K562 (cell line): Measurements from ENCODE around the gene INTS4. TPM values are rescaled to one million over a fixed set of nuclear protein-coding genes. Genes with fewer than 3 reads are reported as not detected.

ENCODE experiments used
- ATAC-seq: fragments of 200-7000 bp; cut with Tn5 transposase; 3 replicates; pipeline ENCODE4 v1.9.1; 2020; ENCODE audit warnings: moderate library complexity
- BruUV-seq: library from RNA; stranded (reverse); fragments of 400-500 nt; replicated peaks from 2 replicates; lab custom pipeline; 2021; lab: Mats Ljungman, UMichigan
- CTCF ChIA-PET: fragments of 300-600 bp; formaldehyde crosslinking; extraction: SDS; loops from one replicate; lab custom pipeline; 2021; ENCODE audit warnings: low intra/inter-chr PET ratio; lab: Yijun Ruan, JAX
- POLR2A ChIA-PET: fragments of 300-600, 350-650 bp; sonication (Branson Sonifier 250); formaldehyde crosslinking; extraction: SDS; loops from one replicate; lab custom pipeline; 2021; ENCODE audit warnings: antibody characterized with exemption, inconsistent platforms; lab: Yijun Ruan, JAX
- DNase-seq, 4 experiments: peaks; one replicate each; pipeline versions ENCODE4 v3.0.0 to v3.0.0-alpha.2; 2011 to 2018; ENCODE audit warnings: low spot score in 3 of 4, mixed read lengths in 3 of 4; ENCODE audit errors: extremely low read depth in 1 of 4
- FAIRE-seq: peaks from 2 replicates; lab custom pipeline; 2011; peaks lifted over from hg19 to GRCh38; lab: Jason Lieb, UNC
- H2AFZ ChIP-seq: 2 replicates; pipeline ENCODE4 v1.6.0; 2011; ENCODE audit warnings: low read depth, low read length, control low read depth, inconsistent platforms
- H3K27ac ChIP-seq: fragments of 200-600 bp; 3 replicates; pipeline ENCODE4 v1.8.0; 2011; ENCODE audit warnings: low read depth, mild to moderate bottlenecking, control low read depth, inconsistent platforms, low read length, moderate library complexity, mixed read lengths; ENCODE audit errors: extremely low read depth
- H3K27me3 ChIP-seq, 2 experiments: fragments of 300-600 bp in 1 of 2; 2 replicates in 1 of 2; 3 replicates in 1 of 2; pipeline versions ENCODE4 v1.6.0 to v1.8.0; 2011; ENCODE audit warnings: inconsistent platforms in 2 of 2, low read length in 2 of 2, mild to moderate bottlenecking in 1 of 2, mixed read lengths in 1 of 2, moderate library complexity in 1 of 2; ENCODE audit not compliant: control insufficient read depth in 2 of 2, insufficient read depth in 2 of 2
- H3K36me3 ChIP-seq: fragments of 300-600 bp; 3 replicates; pipeline ENCODE4 v1.8.0; 2011; ENCODE audit warnings: mild to moderate bottlenecking, low read length, inconsistent platforms; ENCODE audit not compliant: control insufficient read depth, insufficient read depth
- H3K4me1 ChIP-seq, 2 experiments: fragments of 200-600 bp in 1 of 2; replicated peaks in 1 of 2; 2 replicates in 1 of 2; 3 replicates in 1 of 2; pipeline versions ENCODE4 v1.5.1 to v1.8.0; 2011; ENCODE audit warnings: inconsistent platforms in 2 of 2, low read length in 2 of 2, mild to moderate bottlenecking in 1 of 2, mixed read lengths in 1 of 2, moderate library complexity in 1 of 2; ENCODE audit not compliant: control insufficient read depth in 2 of 2, insufficient read depth in 2 of 2
- H3K4me2 ChIP-seq: 2 replicates; pipeline ENCODE4 v1.6.1; 2011; ENCODE audit warnings: low read length, control low read depth, inconsistent platforms, mixed read lengths; ENCODE audit not compliant: insufficient read depth
- H3K4me3 ChIP-seq: fragments of 200-600 bp; sonication (generic), shearing (Covaris generic); 2 replicates; pipeline ENCODE4 v1.5.1; 2016; ENCODE audit warnings: control low read depth, inconsistent platforms
- H3K79me2 ChIP-seq: fragments of 200-600 bp; 3 replicates; pipeline ENCODE4 v1.8.0; 2011; ENCODE audit warnings: low read length, inconsistent platforms; ENCODE audit not compliant: control insufficient read depth, insufficient read depth
- H3K9ac ChIP-seq, 2 experiments: 2 replicates each; pipeline versions ENCODE4 v1.6.0 to v1.6.1; 2011; ENCODE audit warnings: low read depth in 2 of 2, low read length in 2 of 2, control low read depth in 1 of 2, inconsistent platforms in 1 of 2, mild to moderate bottlenecking in 1 of 2, mixed read lengths in 1 of 2; ENCODE audit not compliant: insufficient read depth in 1 of 2
- H3K9me1 ChIP-seq: one replicate; pipeline ENCODE4 v1.6.0; 2011; ENCODE audit warnings: inconsistent platforms, mild to moderate bottlenecking, low read length, moderate library complexity; ENCODE audit not compliant: control insufficient read depth, insufficient read depth
- H3K9me3 ChIP-seq: replicated peaks from 2 replicates; pipeline ENCODE4 v1.5.1; 2011; ENCODE audit warnings: low read depth, low read length, inconsistent platforms; ENCODE audit not compliant: control insufficient read depth, insufficient read depth
- H4K20me1 ChIP-seq: replicated peaks from 2 replicates; pipeline ENCODE4 v1.6.1; 2011; ENCODE audit warnings: low read length, inconsistent platforms, mixed read lengths; ENCODE audit not compliant: control insufficient read depth, insufficient read depth
- ARHGAP35 ChIP-seq: fragments of 450-650 bp; IDR thresholded peaks from 2 replicates; pipeline ENCODE4 v1.6.1; 2018; ENCODE audit not compliant: partially characterized antibody
- CHCHD3 ChIP-seq: fragments of 250-450 bp; sonication (Bioruptor Pico); IDR thresholded peaks from 2 replicates; pipeline ENCODE4 v2.1.2; 2022; ENCODE audit warnings: mild to moderate bottlenecking
- HBP1 ChIP-seq: fragments of 450-650 bp; formaldehyde crosslinking; IDR thresholded peaks from 2 replicates; pipeline ENCODE4 v1.4.0; 2022; ENCODE audit warnings: missing genetic modification characterization
- HDAC6 ChIP-seq: IDR thresholded peaks from 2 replicates; pipeline ENCODE4 v1.6.1; 2012; ENCODE audit warnings: low read depth, mild to moderate bottlenecking, control low read depth, inconsistent platforms, low read length, moderate library complexity
- HMG20A ChIP-seq: fragments of 450-650 bp; formaldehyde crosslinking; conservative IDR thresholded peaks from 2 replicates; pipeline ENCODE4 v1.4.0; 2020; ENCODE audit warnings: mild to moderate bottlenecking, mixed read lengths
- JUN ChIP-seq, 2 experiments: sonication (generic) in 1 of 2; formaldehyde crosslinking in 1 of 2; IDR thresholded peaks; 2 replicates each; pipeline versions ENCODE4 v1.6.1 to v1.8.0; 2012 to 2022; ENCODE audit warnings: borderline replicate concordance in 2 of 2, mild to moderate bottlenecking in 2 of 2, improper control_type of control experiment in 1 of 2, low read depth in 1 of 2, low read length in 1 of 2, missing genetic modification reagents in 1 of 2
- MCM7 ChIP-seq, 2 experiments: fragments of 450-650 bp; IDR thresholded peaks; 2 replicates each; pipeline ENCODE4 v1.6.1; 2016 to 2018
- PRMT5 ChIP-seq: sonication (generic); formaldehyde crosslinking; IDR thresholded peaks from 2 replicates; pipeline ENCODE4 v1.5.0; 2020; ENCODE audit warnings: missing genetic modification reagents
- SIRT6 ChIP-seq: IDR thresholded peaks from one replicate; pipeline ENCODE4 v1.6.1; 2012; ENCODE audit warnings: low read depth, mild to moderate bottlenecking, control low read depth, inconsistent platforms, low read length, moderate library complexity
- TCF7 ChIP-seq: sonication (generic); IDR thresholded peaks from 2 replicates; pipeline ENCODE4 v1.6.1; 2016; ENCODE audit warnings: antibody characterized with exemption, borderline replicate concordance
- WGBS: fragments of 100-300 bp; shearing (Covaris generic); methylation state at CpG from one replicate; pipeline ENCODE4 v1.1.6; 2016; ENCODE audit warnings: low coverage, mixed read lengths; ENCODE audit not compliant: insufficient coverage; ENCODE audit errors: missing lambda C conversion rate; 5-methylcytosine and 5-hydroxymethylcytosine counted together
- in situ Hi-C: fragments of 300-500 bp; cut with MboI; formaldehyde crosslinking; loops from 4 replicates; pipeline ENCODE4 v1.15.0; 2018; ENCODE audit warnings: inconsistent platforms, mixed read lengths
- intact Hi-C: fragments of 100-400 bp; cut with micrococcal nuclease; formaldehyde crosslinking; loops from 2 replicates; pipeline ENCODE4 v1.14.2; 2022
- polyA plus RNA-seq, 8 experiments: library from polyadenylated mRNA; depleted of rRNA in 4 of 8; stranded (reverse) in 5 of 8; unstranded in 3 of 8; fragments of >200 nt; fragmentation: Nextera tagmentation in 2 of 8; fragmentation: Illumina TruSeq in 1 of 8; extraction: Ambion mirVana in 2 of 8; extraction: Trizol in 1 of 8; gene quantifications; 2 replicates each; pipeline versions ENCODE4 v1.2.1 to v1.2.3, GENCODE V29; 2011 to 2014; ENCODE audit warnings: inconsistent platforms in 1 of 8, missing spikeins in 1 of 8
- total RNA-seq, 7 experiments: library from RNA; depleted of rRNA in 6 of 7; stranded (reverse); fragments of >200 nt in 6 of 7; fragmentation: Illumina TruSeq in 2 of 7; extraction: Trizol in 2 of 7; gene quantifications; 2 replicates each; pipeline versions ENCODE4 v1.2.1 to v1.2.3, GENCODE V29; 2011 to 2021; ENCODE audit warnings: low replicate concordance in 1 of 7
- TF ChIP-seq, protein P1 (sequence below), 3 experiments: fragments of 200-800 bp in 1 of 3; sonication (Bioruptor generic) in 1 of 3; sonication (generic) in 1 of 3; formaldehyde crosslinking in 1 of 3; IDR thresholded peaks; 2 replicates each; pipeline versions ENCODE4 v1.6.1 to v1.8.0; 2016 to 2022; ENCODE audit warnings: mild to moderate bottlenecking in 2 of 3, missing compliant biosample characterization in 2 of 3, missing genetic modification characterization in 2 of 3, missing genetic modification reagents in 1 of 3

Gene INTS4
- total and polyA plus RNA-seq, 9 of the 15 experiments (the other 6 are each of a cell fraction or from before 2014, with no cell fraction given) = 28.4 to 53.4 (median 44.5) TPM

- TF ChIP-seq ARHGAP35 (no peak), MCM7 (IDR thresholded peaks at IDR 0.05) (no peak), HBP1 (no peak), SIRT6 (no peak), PRMT5 (no peak), HMG20A (CRISPR knock-in tag) (no peak), CHCHD3 (CRISPR knock-in tag) (no peak), JUN (IDR thresholded peaks at IDR 0.05; ENCODE audit: borderline replicate concordance, low read depth, low read length) (no peak), JUN (CRISPR knock-in tag; IDR thresholded peaks at IDR 0.05; ENCODE audit: borderline replicate concordance) (no peak), HDAC6 (no peak), TCF7 (no peak)
- TF ChIP-seq, protein P1, sequence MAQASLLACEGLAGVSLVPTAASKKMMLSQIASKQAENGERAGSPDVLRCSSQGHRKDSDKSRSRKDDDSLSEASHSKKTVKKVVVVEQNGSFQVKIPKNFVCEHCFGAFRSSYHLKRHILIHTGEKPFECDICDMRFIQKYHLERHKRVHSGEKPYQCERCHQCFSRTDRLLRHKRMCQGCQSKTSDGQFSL (CRISPR knock-in tag; IDR thresholded peaks at IDR 0.05) = no peak
- TF ChIP-seq, protein P1 (tag; IDR thresholded peaks at IDR 0.05) = no peak
- Histone ChIP-seq H3K4me1 (no peaks in the 10 kb centered on the region), H3K4me2 (no peak overlapping the region), H3K27me3 (no peaks in the 10 kb centered on the region), H3K36me3 (peaks cover 20% of the 10 kb centered on the region), H2AFZ (no peak overlapping the region), H3K27ac (no peak overlapping the region), H3K9ac (no peak overlapping the region), H3K9me3 (no peaks in the 10 kb centered on the region), H3K79me2 (no peaks in the 10 kb centered on the region), H3K4me3 (no peak overlapping the region), H3K9me1 (no peaks in the 10 kb centered on the region), H4K20me1 (no peaks in the 10 kb centered on the region)
- FAIRE-seq (no peak), ATAC-seq (no peak), DNase-seq (no peak)
- in situ Hi-C loops = no loop called here
- intact Hi-C loops = no loop called here
- POLR2A ChIA-PET = no interaction called here
- CTCF ChIA-PET = no interaction called here
- no TSS peak for BruUV-seq
- WGBS = 79% methylated on average over 2 of the region's 2 CpGs
Measured at GRCh38 chr11:77967121-77967520, 27.3 kb downstream of the INTS4 start.
